Measurements from ENCODE around the gene ARRDC2. TPM values are rescaled to one million over a fixed set of nuclear protein-coding genes. Genes with fewer than 3 reads are reported as not detected.

ARRDC2 gene
- total RNA-seq, 1 donor from 2014 or later = 82.7 TPM

DNA sequence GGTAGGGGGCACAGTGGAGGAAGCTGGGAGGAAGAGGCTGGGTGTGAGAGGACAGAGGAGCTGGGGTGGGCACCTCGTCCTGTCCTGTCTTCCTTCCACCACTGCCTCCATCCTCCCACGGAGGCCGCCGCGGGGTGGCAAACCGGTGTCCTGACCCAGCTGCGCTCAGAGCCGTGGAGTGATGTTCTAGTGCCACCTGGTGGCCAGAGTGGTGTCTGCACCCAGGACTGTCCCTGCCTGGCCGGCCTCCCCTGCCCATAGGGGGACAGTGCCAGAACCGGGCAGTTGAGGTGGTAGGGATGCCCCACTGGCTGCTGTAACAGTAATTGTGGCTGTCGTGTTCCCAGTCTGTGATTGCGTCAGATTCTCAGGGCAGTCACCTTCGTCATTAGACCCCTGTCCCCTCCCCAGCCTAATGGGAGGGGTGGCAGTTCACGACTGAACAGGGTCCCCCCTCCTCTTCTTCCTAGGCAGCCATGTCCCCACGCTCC lies 11.1 kb upstream of the ARRDC2 start:
- no peaks in the 10 kb centered on the region for H3K9me3 ChIP-seq
- intact Hi-C loops (cut with DNase I) = loop anchor here (5.0 to 10.0 kb wide), 2 partner anchors 60 to 122 kb away; partner anchors contain the start of gene SLC5A5
- H3K27ac ChIP-seq = no peak overlapping the region
- H3K27me3 ChIP-seq = no peaks in the 10 kb centered on the region
- peak; percentile 91 for DNase-seq
- peak; percentile 83 for ATAC-seq
- TF ChIP-seq, protein P1, sequence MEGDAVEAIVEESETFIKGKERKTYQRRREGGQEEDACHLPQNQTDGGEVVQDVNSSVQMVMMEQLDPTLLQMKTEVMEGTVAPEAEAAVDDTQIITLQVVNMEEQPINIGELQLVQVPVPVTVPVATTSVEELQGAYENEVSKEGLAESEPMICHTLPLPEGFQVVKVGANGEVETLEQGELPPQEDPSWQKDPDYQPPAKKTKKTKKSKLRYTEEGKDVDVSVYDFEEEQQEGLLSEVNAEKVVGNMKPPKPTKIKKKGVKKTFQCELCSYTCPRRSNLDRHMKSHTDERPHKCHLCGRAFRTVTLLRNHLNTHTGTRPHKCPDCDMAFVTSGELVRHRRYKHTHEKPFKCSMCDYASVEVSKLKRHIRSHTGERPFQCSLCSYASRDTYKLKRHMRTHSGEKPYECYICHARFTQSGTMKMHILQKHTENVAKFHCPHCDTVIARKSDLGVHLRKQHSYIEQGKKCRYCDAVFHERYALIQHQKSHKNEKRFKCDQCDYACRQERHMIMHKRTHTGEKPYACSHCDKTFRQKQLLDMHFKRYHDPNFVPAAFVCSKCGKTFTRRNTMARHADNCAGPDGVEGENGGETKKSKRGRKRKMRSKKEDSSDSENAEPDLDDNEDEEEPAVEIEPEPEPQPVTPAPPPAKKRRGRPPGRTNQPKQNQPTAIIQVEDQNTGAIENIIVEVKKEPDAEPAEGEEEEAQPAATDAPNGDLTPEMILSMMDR (IDR thresholded peaks at IDR 0.05) = peak; percentile 97
- H3K36me3 ChIP-seq = no peaks in the 10 kb centered on the region
- no peak overlapping the region for H3K4me3 ChIP-seq
- peaks cover 9% of the 10 kb centered on the region for H3K4me1 ChIP-seq

DNA sequence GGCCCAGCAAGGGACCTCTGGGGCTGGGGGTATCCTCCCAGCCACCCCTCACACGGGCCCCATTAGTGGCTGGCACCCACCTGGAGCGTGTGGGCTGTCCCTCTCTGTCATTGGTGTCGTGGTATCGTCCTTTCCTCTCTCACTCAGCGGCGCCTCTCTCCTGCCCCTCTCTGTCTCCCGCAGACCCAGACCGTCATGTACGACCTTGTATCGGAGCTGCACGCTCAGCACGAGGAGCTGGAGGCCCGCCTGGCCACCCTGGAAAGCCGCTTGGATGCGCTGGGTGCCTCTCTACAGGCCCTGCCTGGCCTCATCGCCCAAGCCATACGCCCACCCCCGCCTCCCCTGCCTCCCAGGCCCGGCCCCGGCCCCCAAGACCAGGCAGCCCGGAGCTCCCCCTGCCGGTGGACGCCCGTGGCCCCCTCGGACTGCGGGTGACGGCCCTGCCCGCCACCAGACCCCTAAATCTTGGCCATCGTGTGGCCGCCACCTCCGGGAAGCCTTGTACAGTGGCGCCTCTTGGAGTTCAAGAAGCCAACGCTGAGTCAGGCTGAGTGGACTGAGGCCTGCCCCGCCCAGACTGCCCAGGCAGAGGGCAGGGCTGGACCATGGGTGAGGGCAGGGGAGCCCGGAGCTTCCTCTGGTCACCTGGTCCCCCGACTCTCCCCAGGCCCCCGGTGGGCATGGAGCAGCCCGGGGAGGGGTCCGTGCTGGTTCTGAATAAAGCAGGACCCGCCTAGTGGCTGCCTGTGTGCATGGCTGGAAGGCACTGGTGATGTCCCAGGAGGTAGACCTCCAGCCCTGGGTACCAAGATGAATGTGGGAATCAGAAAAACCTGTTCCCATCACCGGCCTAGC lies 9.8 kb upstream of the ARRDC2 start:
- intact Hi-C loops (cut with DNase I) = loop anchor here (5.0 to 10.0 kb wide), 2 partner anchors 61 to 123 kb away; partner anchors contain the start of gene SLC5A5
- H3K27ac ChIP-seq = no peak overlapping the region
- TF ChIP-seq, protein P1 (IDR thresholded peaks at IDR 0.05) = no peak
- peaks cover 19% of the 10 kb centered on the region for H3K4me1 ChIP-seq
- peak; percentile 70 for DNase-seq
- H3K4me3 ChIP-seq = no peak overlapping the region
- H3K36me3 ChIP-seq = no peaks in the 10 kb centered on the region
- no peaks in the 10 kb centered on the region for H3K27me3 ChIP-seq
- H3K9me3 ChIP-seq = no peaks in the 10 kb centered on the region
- peak; percentile 3 for ATAC-seq

DNA sequence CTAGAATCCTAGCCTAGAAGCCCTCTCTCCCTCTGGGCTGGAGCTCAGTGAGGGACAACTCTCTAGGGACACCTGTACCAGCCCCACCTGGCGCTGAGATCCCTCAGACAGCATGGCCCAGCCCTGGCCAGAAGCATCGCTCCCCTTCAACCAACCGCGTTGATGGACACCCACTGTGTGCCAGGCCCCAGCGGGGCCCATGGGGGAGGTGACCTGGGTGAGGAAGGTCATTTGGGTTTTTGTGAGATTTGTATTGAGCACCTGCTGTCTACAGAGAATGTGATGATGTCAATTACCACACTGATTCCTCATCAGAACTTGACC lies 9.2 kb upstream of the ARRDC2 start:
- Histone ChIP-seq H3K4me3 (no peak overlapping the region), H3K27me3 (no peaks in the 10 kb centered on the region), H3K36me3 (no peaks in the 10 kb centered on the region), H3K9me3 (no peaks in the 10 kb centered on the region), H3K4me1 (peaks cover 19% of the 10 kb centered on the region), H3K27ac (no peak overlapping the region)
- DNase-seq = no peak
- no peak for ATAC-seq
- intact Hi-C loops (cut with DNase I) = loop anchor here (5.0 to 10.0 kb wide), 2 partner anchors 61 to 124 kb away; partner anchors contain the start of gene SLC5A5
- TF ChIP-seq, protein P1 (IDR thresholded peaks at IDR 0.05) = no peak

DNA sequence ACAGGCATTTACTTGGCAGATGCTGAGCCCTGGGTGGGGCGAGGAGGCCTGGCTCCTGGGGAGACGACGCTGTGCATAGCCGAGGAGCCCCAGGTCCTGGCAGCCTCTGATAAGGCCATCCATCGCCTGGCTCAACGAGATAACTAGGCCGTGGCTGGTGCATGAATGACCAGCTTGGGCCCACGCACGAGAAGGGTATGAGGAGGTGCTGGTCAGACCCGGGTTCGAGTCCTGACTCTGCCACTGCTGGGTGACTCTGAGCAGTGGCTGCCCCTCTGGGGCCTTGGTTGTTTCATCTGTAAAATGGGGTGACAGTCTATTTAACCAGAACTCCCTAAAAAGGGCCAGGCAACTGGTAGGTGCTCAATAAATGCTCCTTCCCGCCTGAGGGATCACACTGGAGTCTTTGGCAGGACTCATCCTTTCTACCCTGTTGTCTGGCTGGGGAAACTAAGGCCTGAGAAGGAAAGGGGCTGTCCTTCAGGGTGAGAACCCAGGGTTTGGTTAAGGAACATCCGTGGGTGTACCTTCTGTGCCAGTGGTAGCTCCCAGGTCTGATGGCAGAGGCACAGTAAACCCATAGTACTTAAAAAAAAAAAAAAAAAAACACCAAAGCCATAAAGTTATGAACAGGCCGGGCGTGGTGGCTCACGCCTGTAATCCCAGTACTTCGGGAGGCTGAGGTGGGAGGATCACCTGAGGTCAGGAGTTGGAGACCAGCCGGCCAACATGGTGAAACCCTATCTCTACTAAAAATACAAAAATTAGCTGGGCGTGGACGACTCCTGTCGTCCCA lies 8.1 kb upstream of the ARRDC2 start:
- H3K4me3 ChIP-seq = peak overlapping the region; percentile 90
- H3K4me1 ChIP-seq = peaks cover 19% of the 10 kb centered on the region
- DNase-seq = peak; percentile 63
- intact Hi-C loops (cut with DNase I) = loop anchor here (5.0 to 10.0 kb wide), 2 partner anchors 63 to 125 kb away; partner anchors contain the start of gene SLC5A5
- no peaks in the 10 kb centered on the region for H3K27me3 ChIP-seq
- no peaks in the 10 kb centered on the region for H3K36me3 ChIP-seq
- H3K27ac ChIP-seq = peak overlapping the region; percentile 91
- ATAC-seq = no peak
- H3K9me3 ChIP-seq = no peaks in the 10 kb centered on the region
- TF ChIP-seq, protein P1 (IDR thresholded peaks at IDR 0.05) = no peak

DNA sequence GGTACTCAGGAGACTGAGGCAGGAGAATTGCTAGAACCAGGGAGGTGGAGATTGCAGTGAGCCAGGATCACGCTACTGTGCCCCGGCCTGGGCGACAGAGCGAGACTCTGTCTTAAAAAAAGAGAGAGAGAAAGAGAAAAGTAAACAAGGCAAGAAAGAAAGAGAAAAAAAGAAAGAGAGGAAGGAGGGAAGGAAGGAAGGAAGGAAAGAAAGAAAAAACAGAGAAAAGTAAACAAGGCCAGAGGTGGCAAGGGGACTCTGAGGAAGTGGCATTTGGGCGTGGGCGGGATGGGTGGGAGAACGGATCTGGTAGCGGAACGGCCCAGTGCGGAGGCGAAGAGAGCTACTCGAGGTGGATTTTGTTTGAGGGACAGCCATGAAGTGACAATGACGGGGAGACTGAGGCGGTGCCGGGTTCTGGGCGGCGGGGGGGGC lies 7.5 kb upstream of the ARRDC2 start:
- Histone ChIP-seq H3K4me1 (peaks cover 19% of the 10 kb centered on the region), H3K9me3 (no peaks in the 10 kb centered on the region), H3K27ac (peak overlapping the region; percentile 91), H3K4me3 (peak overlapping the region; percentile 90), H3K36me3 (no peaks in the 10 kb centered on the region), H3K27me3 (no peaks in the 10 kb centered on the region)
- TF ChIP-seq, protein P1 (IDR thresholded peaks at IDR 0.05) = no peak
- no peak for ATAC-seq
- no peak for DNase-seq
- intact Hi-C loops (cut with DNase I) = no loop called here

Data from upper lobe of right lung (tissue), 1 donor.